GM19025 (cell line): ENCODE results near the gene KLHDC10.
"Not testable (repeated sequence)": the region's sequence is repeated elsewhere in the genome, so short reads cannot be mapped to it uniquely, and the experiment has no call there.

Source experiments
- ATAC-seq: cut with Tn5 transposase; IDR thresholded peaks from one replicate; pipeline ENCODE4 v1.9.1; 2021; ENCODE audit warnings: mild to moderate bottlenecking, low read depth, moderate library complexity; ENCODE audit not compliant: unreplicated experiment

Gene KLHDC10

GRCh38 chr7:130113887-130114286 is 43.6 kb downstream of the KLHDC10 start:
- no peak for ATAC-seq

GRCh38 chr7:130114374-130114773 is 44.0 kb downstream of the KLHDC10 start:
- no peak for ATAC-seq

GRCh38 chr7:130114776-130115175 is 44.4 kb downstream of the KLHDC10 start:
- no peak for ATAC-seq

GRCh38 chr7:130118294-130118693 is 48.0 kb downstream of the KLHDC10 start:
- ATAC-seq = no peak

GRCh38 chr7:130118801-130119200 is 48.5 kb downstream of the KLHDC10 start:
- ATAC-seq = no peak

GRCh38 chr7:130123501-130123900 is 53.2 kb downstream of the KLHDC10 start:
- no peak for ATAC-seq

GRCh38 chr7:130124711-130125110 is 54.4 kb downstream of the KLHDC10 start:
- no peak for ATAC-seq

- ATAC-seq = not testable (repeated sequence)
Observed at GRCh38 chr7:130126840-130127239, 56.5 kb downstream of the KLHDC10 start.

- no peak for ATAC-seq
Observed at GRCh38 chr7:130127404-130127803, 57.1 kb downstream of the KLHDC10 start.

- no peak for ATAC-seq
Observed at GRCh38 chr7:130127821-130128317, 57.5 kb downstream of the KLHDC10 start.

- ATAC-seq = no peak
Observed at GRCh38 chr7:130129011-130129411, 58.7 kb downstream of the KLHDC10 start.

GRCh38 chr7:130131191-130131834 is 61.0 kb downstream of the KLHDC10 start:
- ATAC-seq = no peak

- ATAC-seq = no peak
Observed at GRCh38 chr7:130131964-130132875, 61.9 kb downstream of the KLHDC10 start.

- ATAC-seq = no peak
Observed at GRCh38 chr7:130133029-130133782, 62.9 kb downstream of the KLHDC10 start.

GRCh38 chr7:130134106-130134636 is 63.8 kb downstream of the KLHDC10 start:
- ATAC-seq = no peak

- ATAC-seq = no peak
Observed at GRCh38 chr7:130134726-130135125, 64.4 kb downstream of the KLHDC10 start.

- no peak for ATAC-seq
Observed at GRCh38 chr7:130135208-130136205, 65.2 kb downstream of the KLHDC10 start.

- ATAC-seq = no peak
Observed at GRCh38 chr7:130136579-130137167, 66.3 kb downstream of the KLHDC10 start.

GRCh38 chr7:130137207-130137606 is 66.9 kb downstream of the KLHDC10 start:
- no peak for ATAC-seq
